ENCODE data around the gene TRIM71.
"Not testable (repeated sequence)": the region's sequence is repeated elsewhere in the genome, so short reads cannot be mapped to it uniquely, and the experiment has no call there.

Gene TRIM71

GRCh38 chr3:32817558-32818228, at the start of gene TRIM71:
Gene TRIM71 (plus strand): TSS chr3:32817997. CDS start chr3:32818081, 84 bp downstream.
- no peak for DNase-seq

GRCh38 chr3:32778389-32778788, 39.4 kb upstream of the TRIM71 start:
- DNase-seq = peak; percentile 14 to 16

- no peak for DNase-seq
Observed at GRCh38 chr3:32780071-32780734, 37.6 kb upstream of the TRIM71 start.

- no peak for DNase-seq
Observed at GRCh38 chr3:32780735-32781210, 37.0 kb upstream of the TRIM71 start.

- peak; percentile 81 for DNase-seq
Observed at GRCh38 chr3:32781211-32781968, 36.4 kb upstream of the TRIM71 start.

GRCh38 chr3:32781969-32782270, 35.9 kb upstream of the TRIM71 start:
- DNase-seq = not testable (repeated sequence)

- no peak for DNase-seq
Observed at GRCh38 chr3:32782407-32782806, 35.4 kb upstream of the TRIM71 start.

GRCh38 chr3:32791833-32792232, 26.0 kb upstream of the TRIM71 start:
- DNase-seq = no peak

GRCh38 chr3:32794487-32795308, 23.1 kb upstream of the TRIM71 start:
- no peak for DNase-seq

- not testable (repeated sequence) for DNase-seq
Observed at GRCh38 chr3:32796384-32796950, 21.3 kb upstream of the TRIM71 start.

- no peak for DNase-seq
Observed at GRCh38 chr3:32797776-32798175, 20.0 kb upstream of the TRIM71 start.

GRCh38 chr3:32801440-32801839, 16.4 kb upstream of the TRIM71 start:
- not testable (repeated sequence) for DNase-seq

- no peak for DNase-seq
Observed at GRCh38 chr3:32813180-32813579, 4.6 kb upstream of the TRIM71 start.

GRCh38 chr3:32814361-32814760, 3.4 kb upstream of the TRIM71 start:
- DNase-seq = peak; percentile 84 to 86

- no peak for DNase-seq
Observed at GRCh38 chr3:32815841-32816438, 1.9 kb upstream of the TRIM71 start.

GRCh38 chr3:32816439-32817256, 1.1 kb upstream of the TRIM71 start:
- no peak for DNase-seq

GRCh38 chr3:32817257-32817557, 590 bp upstream of the TRIM71 start:
- no peak for DNase-seq

- no peak for DNase-seq
Observed at GRCh38 chr3:32818229-32818969, 602 bp downstream of the TRIM71 start.

GRCh38 chr3:32818970-32819511, 1.2 kb downstream of the TRIM71 start:
- no peak for DNase-seq
